ENCODE results near the gene SDE2. TPM values are rescaled to one million over a fixed set of nuclear protein-coding genes. Genes with fewer than 3 reads are reported as not detected.

SDE2 gene
- total and polyA plus RNA-seq, 2 of the 8 experiments (the other 6 are each of a cell fraction or from before 2014, with no cell fraction given) = 8.5 to 16.7 TPM

DNA sequence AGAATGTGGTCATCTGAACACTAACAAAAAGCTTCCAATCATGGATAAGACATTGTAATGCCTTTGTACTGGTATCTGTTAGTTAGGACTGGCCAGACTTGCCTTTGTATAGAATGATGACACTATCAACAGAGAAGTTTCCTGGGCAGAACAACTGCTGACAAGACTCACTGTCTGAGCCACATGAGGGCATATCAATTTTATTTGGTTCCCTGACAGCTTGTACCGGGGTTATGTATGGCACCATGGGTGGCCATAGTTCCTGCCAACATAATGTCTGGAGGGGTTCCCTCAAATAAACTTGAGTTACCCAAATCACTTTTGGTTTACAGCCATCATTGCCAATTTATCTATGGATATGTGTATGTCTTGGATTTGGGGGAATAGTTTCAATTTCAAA, 49.7 kb upstream of the SDE2 start (continued):
- TF ChIP-seq, protein P1, sequence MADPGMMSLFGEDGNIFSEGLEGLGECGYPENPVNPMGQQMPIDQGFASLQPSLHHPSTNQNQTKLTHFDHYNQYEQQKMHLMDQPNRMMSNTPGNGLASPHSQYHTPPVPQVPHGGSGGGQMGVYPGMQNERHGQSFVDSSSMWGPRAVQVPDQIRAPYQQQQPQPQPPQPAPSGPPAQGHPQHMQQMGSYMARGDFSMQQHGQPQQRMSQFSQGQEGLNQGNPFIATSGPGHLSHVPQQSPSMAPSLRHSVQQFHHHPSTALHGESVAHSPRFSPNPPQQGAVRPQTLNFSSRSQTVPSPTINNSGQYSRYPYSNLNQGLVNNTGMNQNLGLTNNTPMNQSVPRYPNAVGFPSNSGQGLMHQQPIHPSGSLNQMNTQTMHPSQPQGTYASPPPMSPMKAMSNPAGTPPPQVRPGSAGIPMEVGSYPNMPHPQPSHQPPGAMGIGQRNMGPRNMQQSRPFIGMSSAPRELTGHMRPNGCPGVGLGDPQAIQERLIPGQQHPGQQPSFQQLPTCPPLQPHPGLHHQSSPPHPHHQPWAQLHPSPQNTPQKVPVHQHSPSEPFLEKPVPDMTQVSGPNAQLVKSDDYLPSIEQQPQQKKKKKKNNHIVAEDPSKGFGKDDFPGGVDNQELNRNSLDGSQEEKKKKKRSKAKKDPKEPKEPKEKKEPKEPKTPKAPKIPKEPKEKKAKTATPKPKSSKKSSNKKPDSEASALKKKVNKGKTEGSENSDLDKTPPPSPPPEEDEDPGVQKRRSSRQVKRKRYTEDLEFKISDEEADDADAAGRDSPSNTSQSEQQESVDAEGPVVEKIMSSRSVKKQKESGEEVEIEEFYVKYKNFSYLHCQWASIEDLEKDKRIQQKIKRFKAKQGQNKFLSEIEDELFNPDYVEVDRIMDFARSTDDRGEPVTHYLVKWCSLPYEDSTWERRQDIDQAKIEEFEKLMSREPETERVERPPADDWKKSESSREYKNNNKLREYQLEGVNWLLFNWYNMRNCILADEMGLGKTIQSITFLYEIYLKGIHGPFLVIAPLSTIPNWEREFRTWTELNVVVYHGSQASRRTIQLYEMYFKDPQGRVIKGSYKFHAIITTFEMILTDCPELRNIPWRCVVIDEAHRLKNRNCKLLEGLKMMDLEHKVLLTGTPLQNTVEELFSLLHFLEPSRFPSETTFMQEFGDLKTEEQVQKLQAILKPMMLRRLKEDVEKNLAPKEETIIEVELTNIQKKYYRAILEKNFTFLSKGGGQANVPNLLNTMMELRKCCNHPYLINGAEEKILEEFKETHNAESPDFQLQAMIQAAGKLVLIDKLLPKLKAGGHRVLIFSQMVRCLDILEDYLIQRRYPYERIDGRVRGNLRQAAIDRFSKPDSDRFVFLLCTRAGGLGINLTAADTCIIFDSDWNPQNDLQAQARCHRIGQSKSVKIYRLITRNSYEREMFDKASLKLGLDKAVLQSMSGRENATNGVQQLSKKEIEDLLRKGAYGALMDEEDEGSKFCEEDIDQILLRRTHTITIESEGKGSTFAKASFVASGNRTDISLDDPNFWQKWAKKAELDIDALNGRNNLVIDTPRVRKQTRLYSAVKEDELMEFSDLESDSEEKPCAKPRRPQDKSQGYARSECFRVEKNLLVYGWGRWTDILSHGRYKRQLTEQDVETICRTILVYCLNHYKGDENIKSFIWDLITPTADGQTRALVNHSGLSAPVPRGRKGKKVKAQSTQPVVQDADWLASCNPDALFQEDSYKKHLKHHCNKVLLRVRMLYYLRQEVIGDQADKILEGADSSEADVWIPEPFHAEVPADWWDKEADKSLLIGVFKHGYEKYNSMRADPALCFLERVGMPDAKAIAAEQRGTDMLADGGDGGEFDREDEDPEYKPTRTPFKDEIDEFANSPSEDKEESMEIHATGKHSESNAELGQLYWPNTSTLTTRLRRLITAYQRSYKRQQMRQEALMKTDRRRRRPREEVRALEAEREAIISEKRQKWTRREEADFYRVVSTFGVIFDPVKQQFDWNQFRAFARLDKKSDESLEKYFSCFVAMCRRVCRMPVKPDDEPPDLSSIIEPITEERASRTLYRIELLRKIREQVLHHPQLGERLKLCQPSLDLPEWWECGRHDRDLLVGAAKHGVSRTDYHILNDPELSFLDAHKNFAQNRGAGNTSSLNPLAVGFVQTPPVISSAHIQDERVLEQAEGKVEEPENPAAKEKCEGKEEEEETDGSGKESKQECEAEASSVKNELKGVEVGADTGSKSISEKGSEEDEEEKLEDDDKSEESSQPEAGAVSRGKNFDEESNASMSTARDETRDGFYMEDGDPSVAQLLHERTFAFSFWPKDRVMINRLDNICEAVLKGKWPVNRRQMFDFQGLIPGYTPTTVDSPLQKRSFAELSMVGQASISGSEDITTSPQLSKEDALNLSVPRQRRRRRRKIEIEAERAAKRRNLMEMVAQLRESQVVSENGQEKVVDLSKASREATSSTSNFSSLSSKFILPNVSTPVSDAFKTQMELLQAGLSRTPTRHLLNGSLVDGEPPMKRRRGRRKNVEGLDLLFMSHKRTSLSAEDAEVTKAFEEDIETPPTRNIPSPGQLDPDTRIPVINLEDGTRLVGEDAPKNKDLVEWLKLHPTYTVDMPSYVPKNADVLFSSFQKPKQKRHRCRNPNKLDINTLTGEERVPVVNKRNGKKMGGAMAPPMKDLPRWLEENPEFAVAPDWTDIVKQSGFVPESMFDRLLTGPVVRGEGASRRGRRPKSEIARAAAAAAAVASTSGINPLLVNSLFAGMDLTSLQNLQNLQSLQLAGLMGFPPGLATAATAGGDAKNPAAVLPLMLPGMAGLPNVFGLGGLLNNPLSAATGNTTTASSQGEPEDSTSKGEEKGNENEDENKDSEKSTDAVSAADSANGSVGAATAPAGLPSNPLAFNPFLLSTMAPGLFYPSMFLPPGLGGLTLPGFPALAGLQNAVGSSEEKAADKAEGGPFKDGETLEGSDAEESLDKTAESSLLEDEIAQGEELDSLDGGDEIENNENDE (IDR thresholded peaks at IDR 0.05; ENCODE audit: insufficient replicate concordance, low read length) = no peak
- TF ChIP-seq, protein P2, sequence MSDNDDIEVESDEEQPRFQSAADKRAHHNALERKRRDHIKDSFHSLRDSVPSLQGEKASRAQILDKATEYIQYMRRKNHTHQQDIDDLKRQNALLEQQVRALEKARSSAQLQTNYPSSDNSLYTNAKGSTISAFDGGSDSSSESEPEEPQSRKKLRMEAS (IDR thresholded peaks at IDR 0.05) = no peak
- TF ChIP-seq CHD2 (IDR thresholded peaks at IDR 0.05; ENCODE audit: low read length) = no peak
- no peak for TF ChIP-seq PHF8 (conservative IDR thresholded peaks at IDR 0.05; ENCODE audit: low read depth, low read length)
- no peak for TF ChIP-seq YY1 (IDR thresholded peaks at IDR 0.05; ENCODE audit: low read depth, low read length)
- no peak for TF ChIP-seq NANOG (IDR thresholded peaks at IDR 0.05; ENCODE audit: insufficient read depth, low read depth, low read length, poor library complexity, severe bottlenecking)
- TF ChIP-seq CHD1 (IDR thresholded peaks at IDR 0.05; ENCODE audit: low read depth, low read length) = no peak

Data from H1 (cell line).